Natural killer cell (primary cell): Measurements from ENCODE around the gene ZKSCAN3. TPM values are rescaled to one million over a fixed set of nuclear protein-coding genes. Genes with fewer than 3 reads are reported as not detected.
"Not testable (repeated sequence)": the region's sequence is repeated elsewhere in the genome, so short reads cannot be mapped to it uniquely, and the experiment has no call there.

ENCODE experiments used
- ATAC-seq, 3 donors: fragments of 150-1000 bp in 2 of 3; fragments of 200-7000 bp in 1 of 3; cut with Tn5 transposase; 1 replicate in 1 of 3; 2 replicates in 2 of 3; pipeline ENCODE4 v1.10.0; 2021; ENCODE audit warnings: mild to moderate bottlenecking in 2 of 3, moderate library complexity in 2 of 3
- DNase-seq, 2 donors: peaks; one replicate each; pipeline versions ENCODE4 v3.0.0 to v3.0.0-alpha.2; 2013 to 2021; ENCODE audit warnings: mixed read lengths in 1 of 2
- H3K27ac ChIP-seq: one replicate; pipeline ENCODE4 v1.5.1; 2013; ENCODE audit warnings: mild to moderate bottlenecking, low read length
- H3K27me3 ChIP-seq: one replicate; pipeline ENCODE4 v1.6.1; 2013; ENCODE audit warnings: low read length; ENCODE audit not compliant: control insufficient read depth, insufficient read depth
- H3K36me3 ChIP-seq: one replicate; pipeline ENCODE4 v1.6.1; 2013; ENCODE audit warnings: low read length; ENCODE audit not compliant: control insufficient read depth, insufficient read depth
- H3K4me1 ChIP-seq: one replicate; pipeline ENCODE4 v1.6.1; 2013; ENCODE audit warnings: low read length; ENCODE audit not compliant: control insufficient read depth, insufficient read depth
- H3K4me3 ChIP-seq: one replicate; pipeline ENCODE4 v1.5.1; 2013; ENCODE audit warnings: low read length
- H3K9me3 ChIP-seq: one replicate; pipeline ENCODE4 v1.6.1; 2013; ENCODE audit warnings: low read length; ENCODE audit not compliant: control insufficient read depth, insufficient read depth
- H3K27ac Mint-ChIP-seq, 2 donors: one replicate each; pipeline ENCODE4 v1.8.0; 2022; ENCODE audit warnings: mild to moderate bottlenecking in 2 of 2, mixed read lengths in 2 of 2, moderate library complexity in 1 of 2
- H3K27me3 Mint-ChIP-seq, 2 donors: one replicate each; pipeline ENCODE4 v1.8.0; 2022; ENCODE audit warnings: low read depth in 2 of 2, mixed read lengths in 2 of 2
- H3K36me3 Mint-ChIP-seq: one replicate; pipeline ENCODE4 v1.8.0; 2022; ENCODE audit warnings: mixed read lengths
- H3K4me1 Mint-ChIP-seq, 2 donors: one replicate each; pipeline ENCODE4 v1.8.0; 2022; ENCODE audit warnings: mixed read lengths in 2 of 2
- H3K4me3 Mint-ChIP-seq: one replicate; pipeline ENCODE4 v1.8.0; 2022; ENCODE audit warnings: mild to moderate bottlenecking, moderate library complexity, mixed read lengths
- H3K9me3 Mint-ChIP-seq, 2 donors: one replicate each; pipeline ENCODE4 v1.8.0; 2022; ENCODE audit warnings: mixed read lengths in 2 of 2
- WGBS: methylation state at CpG from one replicate; pipeline ENCODE4 v1.1.7; 2013; ENCODE audit warnings: missing lambda C conversion rate; ENCODE audit not compliant: insufficient coverage; 5-methylcytosine and 5-hydroxymethylcytosine counted together
- intact Hi-C: fragments of 100-400 bp; cut with micrococcal nuclease; formaldehyde crosslinking; loops from one replicate; pipeline ENCODE4 v1.14.2; 2022
- total RNA-seq, 4 donors: library from RNA; stranded (reverse); fragments of 120-200 nt in 1 of 4; gene quantifications; one replicate each; pipeline versions ENCODE4 v1.2.3 to v1.2.4, GENCODE V29; 2013 to 2022
- TF ChIP-seq, protein P1 (sequence below): fragments of 200-600 bp; IDR thresholded peaks from one replicate; pipeline ENCODE4 v1.8.0; 2022; ENCODE audit warnings: antibody characterized with exemption

Gene ZKSCAN3
- total RNA-seq, 3 donors from 2014 or later (not counting 1 experiment from before 2014, with no cell fraction given), result 3.1 to 6.0 (median 4.7) TPM

DNA sequence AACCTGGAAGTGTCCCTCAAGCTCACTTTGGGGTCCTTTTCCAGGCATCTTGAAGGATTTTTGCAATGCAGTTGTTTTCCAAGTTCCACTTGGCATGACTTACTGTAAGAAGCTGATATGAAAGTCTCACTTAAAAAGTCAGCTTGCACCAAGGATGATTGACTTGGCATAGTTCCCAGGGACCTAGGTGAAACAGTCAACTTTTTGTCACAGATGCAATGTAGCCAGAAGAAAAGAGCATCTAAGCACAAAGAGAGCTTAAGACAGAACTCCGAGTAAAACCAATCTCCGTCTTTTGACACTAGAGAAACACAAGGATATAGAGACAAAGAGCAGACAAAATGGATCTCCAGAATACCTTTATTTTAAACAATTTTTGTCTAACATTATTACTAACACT, 52.5 kb downstream of the ZKSCAN3 start:
- Histone ChIP-seq H3K4me1 (peaks cover 16% of the 10 kb centered on the region), H3K27ac (no peak overlapping the region), H3K36me3 (peaks cover 6% of the 10 kb centered on the region), H3K9me3 (no peaks in the 10 kb centered on the region), H3K27me3 (peaks cover 3% of the 10 kb centered on the region), H3K4me3 (no peak overlapping the region)
- no peak overlapping the region for H3K4me3 Mint-ChIP-seq
- peak in 1 of 2 donors; percentile 6 for DNase-seq
- ATAC-seq, result no peak
- WGBS, result 70% methylated on average over 2 of the region's 2 CpGs
- intact Hi-C loops, result no loop called here
- peaks cover 0 to 3% of the 10 kb centered on the region in 2 donors for H3K9me3 Mint-ChIP-seq
- peaks cover 34 to 60% of the 10 kb centered on the region in 2 donors for H3K27me3 Mint-ChIP-seq
- TF ChIP-seq, protein P1, sequence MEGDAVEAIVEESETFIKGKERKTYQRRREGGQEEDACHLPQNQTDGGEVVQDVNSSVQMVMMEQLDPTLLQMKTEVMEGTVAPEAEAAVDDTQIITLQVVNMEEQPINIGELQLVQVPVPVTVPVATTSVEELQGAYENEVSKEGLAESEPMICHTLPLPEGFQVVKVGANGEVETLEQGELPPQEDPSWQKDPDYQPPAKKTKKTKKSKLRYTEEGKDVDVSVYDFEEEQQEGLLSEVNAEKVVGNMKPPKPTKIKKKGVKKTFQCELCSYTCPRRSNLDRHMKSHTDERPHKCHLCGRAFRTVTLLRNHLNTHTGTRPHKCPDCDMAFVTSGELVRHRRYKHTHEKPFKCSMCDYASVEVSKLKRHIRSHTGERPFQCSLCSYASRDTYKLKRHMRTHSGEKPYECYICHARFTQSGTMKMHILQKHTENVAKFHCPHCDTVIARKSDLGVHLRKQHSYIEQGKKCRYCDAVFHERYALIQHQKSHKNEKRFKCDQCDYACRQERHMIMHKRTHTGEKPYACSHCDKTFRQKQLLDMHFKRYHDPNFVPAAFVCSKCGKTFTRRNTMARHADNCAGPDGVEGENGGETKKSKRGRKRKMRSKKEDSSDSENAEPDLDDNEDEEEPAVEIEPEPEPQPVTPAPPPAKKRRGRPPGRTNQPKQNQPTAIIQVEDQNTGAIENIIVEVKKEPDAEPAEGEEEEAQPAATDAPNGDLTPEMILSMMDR, result no peak
- peaks cover 20 to 22% of the 10 kb centered on the region in 2 donors for H3K4me1 Mint-ChIP-seq
- H3K27ac Mint-ChIP-seq, result no peak overlapping the region
- H3K36me3 Mint-ChIP-seq, result peaks cover 10% of the 10 kb centered on the region

DNA sequence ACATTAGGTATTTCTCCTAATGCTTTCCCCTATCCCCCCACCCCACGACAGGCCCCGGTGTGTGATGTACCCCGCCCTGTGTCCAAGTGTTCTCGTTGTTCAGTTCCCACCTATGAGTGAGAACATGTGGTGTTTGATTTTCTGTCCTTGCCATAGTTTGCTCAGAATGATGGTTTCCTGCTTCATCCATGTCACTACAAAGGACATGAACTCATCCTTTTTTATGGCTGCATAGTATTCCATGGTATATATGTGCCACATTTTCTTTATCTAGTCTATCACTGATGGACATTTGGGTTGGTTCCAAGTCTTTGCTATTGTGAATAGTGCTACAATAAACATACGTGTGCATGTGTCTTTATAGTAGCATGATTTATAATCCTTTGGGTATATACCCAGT, 54.2 kb downstream of the ZKSCAN3 start:
- not testable (repeated sequence) for ATAC-seq, H3K4me3 Mint-ChIP-seq
- no CpG with 5 or more reads among the region's 5 CpGs for WGBS

DNA sequence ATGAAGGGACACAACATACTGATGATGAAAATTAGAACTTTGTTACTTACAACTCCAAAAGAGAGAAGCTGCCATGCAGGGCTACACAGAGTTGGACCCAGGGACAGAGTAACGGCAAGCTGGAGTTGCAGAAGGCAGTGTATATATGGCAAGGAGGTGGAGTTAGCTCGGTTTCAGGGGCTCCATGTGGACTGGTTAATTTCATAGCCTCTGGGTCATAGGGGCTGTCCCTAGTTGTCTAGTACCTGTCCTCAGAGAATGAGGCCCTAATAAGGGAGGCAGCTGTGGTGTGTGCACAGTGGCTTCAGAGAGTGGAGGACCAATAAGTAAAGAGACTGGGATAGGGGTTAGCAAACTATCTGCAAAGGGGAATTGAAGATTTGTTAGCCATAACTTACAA, 57.7 kb downstream of the ZKSCAN3 start:
- 71% methylated on average over 2 of the region's 2 CpGs for WGBS
- Mint-ChIP-seq H3K9me3 (no peaks in the 10 kb centered on the region), H3K27ac (no peak overlapping the region), H3K27me3 (peaks cover 52 to 78% of the 10 kb centered on the region in 2 donors), H3K36me3 (no peaks in the 10 kb centered on the region), H3K4me3 (no peak overlapping the region), H3K4me1 (no peaks in the 10 kb centered on the region)
- Histone ChIP-seq H3K4me3 (no peak overlapping the region), H3K27ac (no peak overlapping the region), H3K36me3 (no peaks in the 10 kb centered on the region), H3K4me1 (no peaks in the 10 kb centered on the region), H3K9me3 (no peaks in the 10 kb centered on the region), H3K27me3 (peaks cover 2% of the 10 kb centered on the region)
- DNase-seq (no peak), ATAC-seq (no peak)
- TF ChIP-seq, protein P1, result no peak
- intact Hi-C loops, result no loop called here

More for the DNA sequence above, 54.2 kb downstream of the ZKSCAN3 start:
- H3K4me3 ChIP-seq, H3K27me3 ChIP-seq, H3K27ac Mint-ChIP-seq, H3K36me3 ChIP-seq, H3K9me3 ChIP-seq, H3K27ac ChIP-seq, H3K4me1 ChIP-seq, H3K36me3 Mint-ChIP-seq, intact Hi-C loops, H3K9me3 Mint-ChIP-seq, H3K4me1 Mint-ChIP-seq, DNase-seq: not testable (repeated sequence)
- peaks cover 41 to 73% of the 10 kb centered on the region in 2 donors for H3K27me3 Mint-ChIP-seq

DNA sequence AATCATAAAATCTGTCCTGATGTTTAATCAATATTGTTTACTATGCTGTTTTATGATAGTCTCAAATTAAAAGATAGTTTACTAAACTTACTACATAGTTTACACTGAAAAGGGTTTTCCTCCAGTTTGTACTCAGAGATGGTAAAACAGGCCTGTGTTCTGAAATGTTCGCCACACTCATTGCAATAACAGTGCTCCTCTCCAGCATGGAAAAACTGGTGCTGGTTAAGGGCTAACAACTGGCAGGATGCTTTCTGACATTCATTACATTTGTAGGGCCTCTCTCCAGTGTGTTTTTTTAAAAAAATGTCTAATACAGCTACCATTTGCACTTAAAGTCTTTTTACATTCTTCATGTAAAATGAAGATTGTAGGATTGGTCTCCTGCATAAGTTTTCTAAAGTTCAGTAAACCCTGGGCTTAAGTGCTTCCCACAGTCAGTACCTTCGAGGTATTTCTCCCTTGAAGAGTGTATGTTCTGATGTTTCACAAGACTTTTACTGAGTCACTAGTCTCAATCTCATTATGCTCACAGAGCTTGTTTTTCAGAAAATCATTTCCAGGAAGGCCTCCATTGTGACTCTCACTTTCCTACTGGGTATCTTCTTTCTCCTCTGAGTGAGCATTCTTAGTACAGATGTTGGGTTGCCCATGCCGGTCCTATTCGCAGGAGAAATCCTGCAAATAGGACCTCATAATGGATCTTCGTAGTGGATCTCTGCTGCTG, 58.5 kb downstream of the ZKSCAN3 start:
- WGBS, result 76% methylated on average over 5 of the region's 5 CpGs
- TF ChIP-seq, protein P1, result no peak
- no peak overlapping the region for H3K4me3 ChIP-seq
- peaks cover 2% of the 10 kb centered on the region for H3K27me3 ChIP-seq
- H3K4me1 ChIP-seq, result no peaks in the 10 kb centered on the region
- Mint-ChIP-seq H3K4me3 (no peak overlapping the region), H3K4me1 (no peaks in the 10 kb centered on the region), H3K9me3 (no peaks in the 10 kb centered on the region), H3K36me3 (no peaks in the 10 kb centered on the region), H3K27me3 (peaks cover 51 to 72% of the 10 kb centered on the region in 2 donors), H3K27ac (no peak overlapping the region)
- no peaks in the 10 kb centered on the region for H3K9me3 ChIP-seq
- no peak overlapping the region for H3K27ac ChIP-seq
- DNase-seq (no peak), ATAC-seq (no peak)
- no peaks in the 10 kb centered on the region for H3K36me3 ChIP-seq
- intact Hi-C loops, result no loop called here
